ENCODE results near the gene TMEM129.
A peak's percentile ranks its signal among the peaks of the same experiment; 100 is the strongest.

TMEM129 gene

DNA sequence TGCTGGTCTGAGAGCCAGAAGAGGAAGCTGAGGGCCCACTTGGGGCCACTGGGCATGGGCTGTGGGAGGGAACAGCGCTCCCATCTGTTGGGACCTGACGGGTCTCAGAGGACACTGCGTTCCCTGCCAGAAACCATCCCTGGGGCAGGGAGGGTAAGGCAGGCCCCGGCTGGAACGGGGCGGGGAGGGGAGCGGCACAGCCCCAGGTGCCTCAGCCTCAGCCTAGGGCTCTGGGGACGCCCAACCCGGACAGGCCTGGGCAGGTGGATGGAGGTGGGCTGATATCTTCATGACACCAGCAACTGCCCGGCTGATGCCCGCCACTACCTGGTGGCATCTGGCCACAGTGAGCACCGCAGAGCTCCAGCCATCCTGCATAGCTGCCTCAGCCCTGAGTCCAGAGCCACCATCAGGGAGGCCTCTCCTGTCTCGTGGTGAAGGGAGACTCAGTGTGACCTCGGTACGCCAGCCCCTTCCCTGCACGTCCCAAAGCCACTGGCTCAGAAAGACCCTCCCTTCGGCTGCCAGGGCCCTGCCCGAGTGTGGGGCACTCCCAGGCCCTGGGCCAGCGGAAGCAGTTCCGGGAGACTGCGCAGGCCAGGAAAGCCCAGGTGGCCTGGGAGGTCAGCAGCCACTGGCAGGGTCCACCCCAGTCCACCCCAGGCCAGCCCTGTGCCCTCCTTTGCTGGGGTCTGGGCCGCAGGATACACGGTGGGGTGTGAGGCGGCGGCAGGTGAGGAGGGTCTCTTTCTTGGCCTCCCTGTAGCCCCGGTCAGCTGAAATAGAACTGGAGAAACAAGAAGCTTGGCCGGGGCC lies 37.4 kb upstream of the TMEM129 start:
- no peak for DNase-seq (ENCODE audit: low read depth)

DNA sequence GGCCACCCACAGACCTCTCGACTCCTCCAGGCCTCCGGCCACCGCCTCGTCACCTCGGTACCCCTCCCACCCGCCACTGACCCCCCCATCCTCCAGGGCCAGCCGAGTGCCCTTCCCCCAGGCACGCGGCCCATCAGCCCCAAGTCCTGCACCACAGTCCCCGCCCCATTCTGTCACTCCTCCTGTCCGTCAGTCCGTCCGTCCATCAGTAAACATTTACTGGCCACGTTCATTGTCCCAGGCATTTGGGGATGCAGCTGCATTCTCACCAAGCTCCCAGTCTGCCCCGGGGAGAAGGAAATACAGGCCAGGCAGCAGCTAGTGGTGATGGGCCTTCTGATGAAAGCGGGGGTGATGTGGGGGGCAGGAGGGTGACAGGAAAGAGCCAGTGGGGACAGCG lies 36.7 kb upstream of the TMEM129 start:
- no peak for DNase-seq (ENCODE audit: low read depth)

DNA sequence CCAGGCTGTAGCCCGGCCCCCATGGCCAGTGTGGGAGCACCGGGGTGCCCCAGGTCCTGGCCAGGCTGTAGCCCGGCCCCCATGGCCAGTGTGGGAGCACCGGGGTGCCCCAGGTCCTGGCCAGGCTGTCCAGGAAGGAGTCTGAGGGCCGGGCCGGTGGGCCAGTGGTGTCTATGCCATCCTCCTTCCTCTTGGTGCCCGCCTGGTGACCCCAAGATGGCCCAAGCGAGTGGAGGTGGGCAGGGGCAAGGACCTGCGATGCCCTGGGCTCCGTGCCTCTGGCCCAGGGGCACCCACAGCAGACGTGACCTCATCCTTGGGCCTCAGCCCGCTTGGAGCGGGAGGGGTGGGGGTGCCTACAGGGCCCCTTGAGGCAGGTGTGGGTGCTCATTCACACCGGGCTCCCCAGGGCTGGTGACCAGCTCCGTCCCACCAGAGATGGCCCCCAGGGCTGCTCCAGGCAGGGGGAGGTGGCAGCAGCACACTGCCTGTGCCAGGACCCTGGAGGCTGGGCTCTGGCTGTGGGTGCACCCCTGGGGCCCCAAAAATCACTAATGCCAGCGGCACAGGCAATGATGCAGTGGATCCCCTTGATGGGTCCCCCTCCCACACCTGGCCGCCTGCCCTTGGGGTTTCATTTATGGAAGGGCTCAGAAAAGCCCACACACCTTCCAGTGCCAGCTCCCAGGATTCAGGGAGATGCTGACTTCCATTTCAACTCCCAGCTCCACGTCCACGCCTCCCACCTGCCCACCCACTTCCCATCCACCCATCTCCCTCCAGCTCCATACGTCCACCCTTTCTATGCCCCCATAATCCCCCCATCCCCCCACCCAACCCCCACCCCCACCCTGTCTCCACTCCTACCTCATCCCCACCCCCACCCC lies 36.0 kb upstream of the TMEM129 start:
- DNase-seq (ENCODE audit: low read depth) = no peak

DNA sequence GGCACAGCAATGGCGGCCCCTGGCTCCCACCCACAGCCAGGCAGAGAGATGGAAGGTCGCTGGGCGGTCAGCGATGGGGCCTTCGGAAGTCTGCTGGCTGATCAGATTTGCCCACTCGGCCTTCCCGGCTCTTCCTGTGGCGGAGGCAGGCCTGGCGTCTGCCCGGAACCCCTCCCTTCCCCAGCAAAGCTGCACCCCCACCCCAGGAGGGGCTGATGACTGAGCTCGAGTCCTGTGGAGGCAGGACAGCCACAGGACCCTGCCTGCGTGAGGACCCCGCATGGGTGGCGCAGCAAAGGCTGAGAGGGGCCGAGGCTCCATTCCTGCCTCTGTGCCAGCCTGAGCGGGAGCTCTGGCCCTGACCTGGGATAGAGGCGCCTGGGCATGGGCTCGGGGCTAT lies 35.0 kb upstream of the TMEM129 start:
- DNase-seq (ENCODE audit: low read depth) = no peak

DNA sequence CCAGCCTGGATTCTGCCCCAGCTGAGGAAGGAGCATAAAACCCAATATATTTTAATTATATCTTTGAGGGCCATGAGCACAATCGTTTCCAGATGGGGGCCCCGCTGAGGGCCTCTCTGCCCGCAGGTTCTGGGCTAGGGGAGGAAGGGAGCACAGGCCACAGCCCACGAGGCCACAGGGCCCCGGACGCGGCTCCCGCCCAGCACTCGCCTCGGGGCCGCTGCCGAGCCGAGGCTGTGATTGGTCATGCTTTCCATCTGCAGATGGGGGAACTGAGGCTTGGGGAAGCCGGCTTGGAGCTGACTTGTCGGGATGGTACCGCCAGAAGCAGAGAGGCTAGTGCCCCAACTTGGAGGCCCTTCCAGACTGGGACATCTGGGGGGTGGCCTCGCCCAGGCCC lies 34.2 kb upstream of the TMEM129 start:
- no peak for DNase-seq (ENCODE audit: low read depth)

DNA sequence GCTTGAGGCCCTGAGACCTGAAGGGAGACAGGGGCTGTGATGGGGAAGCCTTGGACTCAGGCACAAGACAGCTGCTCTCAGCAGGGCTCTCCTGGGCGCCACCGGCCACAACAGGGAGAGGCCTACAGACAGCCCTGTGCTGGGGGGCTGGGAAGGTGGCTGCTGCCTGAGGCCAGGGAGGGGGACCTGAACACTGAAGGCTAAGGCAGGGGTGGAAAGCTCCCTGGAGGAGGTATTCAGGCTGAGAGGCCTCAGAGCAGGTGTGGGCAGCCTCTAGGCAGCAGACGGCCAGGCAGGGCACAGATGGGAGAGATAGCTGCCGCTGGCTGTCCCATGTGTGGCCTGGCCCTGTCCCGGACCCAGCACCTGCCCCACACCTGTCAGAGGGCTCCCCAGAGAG lies 33.2 kb upstream of the TMEM129 start:
- DNase-seq (ENCODE audit: low read depth) = no peak

DNA sequence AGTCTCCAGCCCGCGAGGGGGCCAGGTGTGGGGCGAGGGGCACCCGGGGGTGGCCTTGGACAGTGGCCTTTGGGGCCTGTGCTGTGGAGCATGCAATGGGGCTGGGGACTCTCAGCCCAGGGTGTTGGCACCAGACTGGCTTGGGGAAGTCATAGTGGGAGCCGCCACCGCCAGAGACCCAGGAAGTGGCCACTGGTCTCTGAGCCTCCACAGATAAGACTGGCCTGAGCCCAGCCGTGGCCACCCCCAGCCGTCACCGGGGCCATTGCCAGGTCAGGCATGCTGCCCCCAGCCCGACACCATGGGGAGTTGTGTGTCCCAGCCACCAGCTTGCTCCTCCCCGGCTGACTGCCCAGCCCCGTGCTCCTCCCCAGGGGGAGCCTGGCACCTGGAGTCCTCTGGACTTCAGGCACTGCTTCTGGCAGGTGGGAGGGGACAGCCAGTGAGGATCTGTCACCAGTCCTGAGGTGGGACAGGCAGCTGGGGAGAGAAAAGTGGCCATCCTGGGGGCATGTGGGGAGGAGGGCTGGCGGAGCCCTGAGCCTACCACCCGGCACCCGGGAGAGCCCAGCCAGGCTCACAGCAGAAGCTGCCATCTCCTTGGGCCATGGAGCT lies 32.7 kb upstream of the TMEM129 start:
- DNase-seq (ENCODE audit: low read depth) = no peak

DNA sequence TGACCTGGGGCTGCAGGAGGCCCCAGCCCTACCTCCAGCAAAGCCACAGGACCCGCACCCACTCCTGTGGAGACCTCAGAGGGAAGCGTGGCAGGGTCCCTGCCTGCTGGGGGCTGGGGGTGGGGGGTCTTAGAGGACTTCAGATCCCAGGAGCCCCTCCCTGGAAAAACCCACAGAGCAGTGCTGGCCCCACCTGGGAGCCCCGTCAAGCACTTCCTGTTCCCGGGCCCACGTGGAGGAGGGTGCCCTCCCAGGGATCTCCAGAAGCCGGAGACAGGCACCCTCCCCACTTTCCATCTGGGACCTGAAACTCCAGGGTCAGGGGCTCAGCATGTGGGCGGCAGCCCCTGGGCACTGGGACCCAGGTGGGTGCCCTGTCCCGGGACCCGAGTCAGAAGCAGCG lies 32.2 kb upstream of the TMEM129 start:
- DNase-seq (ENCODE audit: low read depth) = no peak

DNA sequence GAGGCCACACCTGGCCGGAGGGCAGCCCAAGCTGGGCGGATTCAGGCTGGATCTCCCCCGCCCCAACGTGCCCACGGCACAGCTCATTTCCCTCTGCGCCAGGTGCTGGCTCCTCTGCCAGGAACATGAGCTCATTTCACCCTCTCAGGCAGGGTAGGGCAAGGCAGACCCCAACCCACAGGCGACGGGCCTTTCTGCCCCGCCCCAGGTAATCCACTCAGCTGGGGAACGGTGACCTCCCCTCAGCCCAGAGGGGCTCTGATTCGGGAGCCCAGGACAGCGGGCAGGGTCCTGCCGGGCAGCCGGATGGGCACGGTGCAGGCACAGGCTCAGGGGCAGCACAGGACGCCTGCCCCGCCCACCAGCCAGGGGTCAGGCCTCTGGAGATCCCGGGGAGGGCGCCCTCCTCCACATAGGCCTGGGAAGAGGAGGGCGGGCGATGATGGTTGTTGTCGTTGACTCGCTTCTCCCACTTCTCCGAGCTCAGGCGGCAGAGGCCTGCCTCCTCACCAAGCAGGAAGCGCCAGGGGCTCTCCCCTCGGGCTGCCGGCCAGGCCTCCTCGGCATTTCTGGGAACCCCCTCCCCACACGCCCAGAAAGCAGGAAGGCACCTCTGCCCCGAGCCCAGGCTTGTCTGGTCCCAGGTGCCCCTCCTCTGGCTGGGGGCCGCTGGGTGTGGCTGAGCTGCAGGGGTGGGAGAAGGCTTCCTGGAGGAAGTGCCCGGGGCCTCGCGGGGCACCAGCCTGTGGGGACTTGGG lies 31.3 kb upstream of the TMEM129 start:
- no peak for DNase-seq (ENCODE audit: low read depth)

DNA sequence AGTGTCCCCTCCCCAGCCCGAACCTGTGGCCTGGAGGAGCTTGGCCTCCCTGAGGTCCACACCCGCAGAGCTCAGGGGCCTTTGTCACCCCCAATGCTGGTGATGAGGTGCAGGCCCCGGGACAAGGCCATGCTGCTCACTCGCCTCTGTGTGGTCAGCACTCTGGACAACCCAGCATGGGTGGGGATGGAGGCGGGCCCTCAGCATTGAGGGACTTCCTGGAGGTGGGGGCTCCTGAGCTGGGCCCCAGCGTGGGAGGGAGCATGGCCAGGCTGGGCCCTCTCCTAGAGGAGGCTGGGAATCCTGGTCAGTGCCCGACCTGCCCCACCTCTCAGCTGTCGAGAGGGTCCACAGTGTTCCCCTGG lies 30.8 kb upstream of the TMEM129 start:
- no peak for DNase-seq (ENCODE audit: low read depth)

DNA sequence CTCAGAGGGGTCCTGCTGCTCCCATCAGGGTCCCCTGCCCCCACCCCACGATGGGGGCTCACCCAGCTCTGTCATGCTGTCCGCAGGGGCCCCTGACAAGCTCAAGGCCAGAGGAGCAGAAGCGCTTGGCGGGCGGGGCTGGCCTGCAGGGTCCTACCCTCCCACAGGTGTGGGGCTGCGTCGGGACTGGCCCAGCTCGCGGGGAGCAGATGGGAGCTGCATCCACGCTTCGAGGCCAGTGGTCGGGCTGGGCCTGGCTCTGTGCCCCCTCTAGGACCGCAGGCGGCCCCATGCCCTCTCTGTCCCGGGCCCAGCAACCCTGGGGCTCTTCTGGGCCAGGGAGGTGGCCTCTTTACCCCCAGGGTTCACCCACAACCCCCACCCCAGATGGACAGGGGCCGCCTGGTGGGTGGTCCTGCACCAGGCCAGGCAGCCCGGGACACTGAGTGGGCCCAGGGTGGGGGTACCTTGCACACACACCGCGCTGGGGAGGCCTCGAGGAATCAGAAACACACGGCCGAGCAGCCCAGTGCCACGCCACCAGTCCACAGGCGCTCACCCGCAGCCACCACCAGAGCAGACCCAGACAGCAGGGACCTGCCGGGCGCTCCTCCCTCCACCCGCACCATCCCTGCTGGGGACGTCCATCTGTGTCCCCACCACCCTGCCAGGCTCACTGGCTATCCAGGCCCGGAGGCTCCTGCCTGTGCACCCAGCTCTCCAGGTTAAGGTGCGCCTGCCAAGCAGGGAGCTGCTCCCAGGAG lies 30.2 kb upstream of the TMEM129 start:
- no peak for DNase-seq (ENCODE audit: low read depth)

DNA sequence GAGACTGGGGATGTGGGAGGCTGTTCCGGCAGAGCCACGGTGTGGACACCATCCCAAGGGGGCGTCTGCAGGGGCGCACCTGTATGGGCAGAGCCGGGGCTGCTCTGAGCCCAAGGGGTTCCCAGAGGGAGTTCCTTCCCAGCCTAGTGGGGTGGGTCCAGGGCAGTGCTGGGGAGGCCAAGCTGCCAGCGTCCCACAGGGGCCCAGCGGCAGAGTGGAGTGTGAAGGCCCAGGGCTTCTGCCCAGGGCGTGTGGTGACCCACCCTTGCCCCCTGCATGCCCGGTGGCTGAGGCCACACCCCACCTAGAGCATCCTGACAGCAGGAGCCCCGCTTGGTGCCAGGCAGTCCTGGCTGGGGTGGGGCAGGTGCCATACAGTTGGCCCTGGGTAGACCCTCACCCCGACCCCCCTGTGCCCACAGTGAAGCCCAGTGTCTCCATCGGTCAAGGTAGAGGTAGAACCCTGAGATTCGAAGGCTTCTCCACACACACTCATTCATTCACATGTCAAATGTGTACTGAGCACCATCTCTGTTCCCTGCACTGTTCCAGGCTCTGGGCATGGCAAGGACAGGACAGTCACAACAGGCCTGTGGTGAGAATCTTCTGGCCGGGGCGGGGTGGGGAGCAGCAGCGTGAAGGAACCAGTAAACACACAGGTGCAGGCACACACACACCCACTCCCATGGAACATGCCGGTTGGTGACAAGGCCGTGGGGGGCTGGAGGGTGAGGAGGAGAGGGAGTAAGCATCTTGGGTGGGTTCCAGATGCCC lies 29.4 kb upstream of the TMEM129 start:
- no peak for DNase-seq (ENCODE audit: low read depth)

DNA sequence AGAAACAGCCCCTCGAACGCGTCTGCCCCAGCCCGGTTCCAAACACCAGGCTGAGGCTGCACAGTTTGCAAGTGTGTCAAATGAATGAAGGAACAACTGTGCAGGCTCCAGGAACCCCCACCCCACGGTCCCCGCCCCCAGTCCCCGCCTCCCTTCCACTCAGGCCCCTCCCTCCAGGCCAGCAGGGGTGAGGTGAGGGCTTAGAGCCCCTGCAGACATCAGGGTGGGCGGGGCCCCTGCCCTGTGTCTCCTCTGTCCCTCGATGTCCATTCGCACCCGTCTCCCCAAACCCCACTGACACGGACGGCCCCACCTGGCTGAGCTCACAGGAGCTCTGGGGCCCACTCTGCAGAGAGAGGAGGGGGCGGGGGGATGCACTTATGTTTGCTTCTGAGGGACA lies 28.7 kb upstream of the TMEM129 start:
- DNase-seq (ENCODE audit: low read depth) = no peak

DNA sequence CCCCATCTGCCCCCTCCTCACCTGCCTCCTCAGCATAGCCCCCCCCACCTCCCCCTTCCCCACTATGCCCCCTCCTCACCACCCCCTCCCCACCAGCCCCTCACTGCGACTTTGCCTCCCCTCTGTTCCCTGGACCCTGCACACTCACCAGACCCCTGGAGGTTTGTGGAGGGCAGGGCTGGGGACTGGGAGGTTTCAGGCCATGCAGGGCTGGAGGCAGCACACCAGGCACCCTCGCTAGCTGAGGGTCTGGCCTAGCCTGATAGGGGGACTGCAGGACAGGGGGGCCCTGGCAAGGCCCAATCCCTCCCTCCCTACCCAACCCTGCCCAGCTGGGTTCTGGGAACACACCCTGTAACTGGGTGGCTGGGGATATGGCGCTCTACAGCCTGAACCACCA lies 28.2 kb upstream of the TMEM129 start:
- DNase-seq (ENCODE audit: low read depth) = no peak

DNA sequence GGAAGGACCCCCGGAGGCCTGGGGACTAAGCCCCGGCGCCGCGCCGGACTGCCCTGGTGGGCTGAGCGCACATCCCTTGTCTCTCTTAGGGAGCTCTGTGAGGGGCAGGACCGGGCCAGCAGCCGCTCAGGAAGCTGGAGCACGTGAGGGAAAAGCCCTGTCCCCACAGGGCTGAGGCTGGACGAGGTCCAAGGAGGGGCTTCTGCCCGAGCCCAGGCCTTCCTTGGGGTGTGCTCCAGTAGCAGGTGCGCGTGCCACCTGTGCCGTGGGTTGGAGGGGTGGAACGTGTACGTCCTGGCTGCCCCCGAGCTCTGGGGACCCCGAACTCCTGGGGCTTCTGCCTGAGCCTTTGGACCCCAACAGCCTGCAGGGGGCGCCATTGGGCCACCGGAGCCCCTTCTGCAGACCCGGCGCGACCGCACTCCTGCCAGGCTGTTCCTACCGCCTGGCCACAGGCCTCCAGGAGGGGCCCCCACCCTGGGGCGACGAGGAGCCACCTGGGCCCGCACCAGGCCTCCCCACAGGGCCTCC lies 27.4 kb upstream of the TMEM129 start:
- DNase-seq (ENCODE audit: low read depth) = peak; percentile 75

DNA sequence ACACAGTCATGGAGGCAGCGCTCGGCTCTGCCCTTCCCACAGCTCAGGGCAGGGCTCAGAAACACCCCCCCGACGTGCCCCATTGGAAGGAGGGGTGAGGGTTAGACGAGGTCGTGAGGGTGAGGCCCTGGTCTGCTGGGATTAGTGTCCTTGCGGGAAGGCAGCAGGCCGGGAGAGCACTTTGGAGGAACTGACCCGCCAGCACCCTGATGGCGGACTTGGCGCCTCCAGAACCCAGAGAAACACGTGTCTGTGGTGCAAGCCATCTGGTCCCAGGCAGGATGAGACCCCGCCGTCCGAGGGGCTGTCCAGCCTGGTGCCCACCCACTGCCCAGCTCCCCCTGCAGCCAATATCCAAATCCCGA lies 26.5 kb upstream of the TMEM129 start:
- no peak for DNase-seq (ENCODE audit: low read depth)

DNA sequence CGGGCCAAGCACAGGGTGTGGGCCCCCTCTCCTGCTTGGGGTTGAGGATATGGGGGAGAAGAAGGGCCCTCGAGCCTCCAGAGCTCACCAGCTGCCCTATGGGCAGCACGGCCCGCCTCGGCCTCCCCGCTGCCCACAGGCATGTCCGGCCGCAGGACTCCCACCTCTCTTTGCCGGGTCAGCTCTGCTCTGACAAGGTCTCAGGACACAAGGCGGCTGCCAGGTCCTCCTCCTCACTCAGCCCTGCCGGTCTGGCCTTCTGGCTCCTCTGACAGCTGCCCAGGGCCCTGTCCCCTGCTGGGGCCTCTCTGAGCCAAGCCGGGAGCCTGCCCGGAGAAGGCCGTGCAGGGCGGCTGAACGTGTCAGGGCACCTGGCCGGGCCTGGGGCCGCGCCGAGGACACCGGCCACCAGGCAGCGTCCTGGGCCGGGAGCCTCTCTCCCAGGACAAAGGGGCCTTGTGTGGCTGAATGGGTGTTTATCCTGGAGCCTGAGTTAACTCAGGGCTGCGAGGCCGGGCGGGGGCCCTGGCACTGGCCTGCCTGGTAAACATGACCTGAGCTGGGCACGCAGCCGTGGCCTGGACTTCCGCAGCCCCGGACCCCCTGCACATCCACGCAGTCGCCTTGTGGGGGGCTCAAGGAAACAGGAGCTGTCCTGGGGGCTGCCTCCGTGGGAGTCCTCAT lies 25.9 kb upstream of the TMEM129 start:
- no peak for DNase-seq (ENCODE audit: low read depth)

DNA sequence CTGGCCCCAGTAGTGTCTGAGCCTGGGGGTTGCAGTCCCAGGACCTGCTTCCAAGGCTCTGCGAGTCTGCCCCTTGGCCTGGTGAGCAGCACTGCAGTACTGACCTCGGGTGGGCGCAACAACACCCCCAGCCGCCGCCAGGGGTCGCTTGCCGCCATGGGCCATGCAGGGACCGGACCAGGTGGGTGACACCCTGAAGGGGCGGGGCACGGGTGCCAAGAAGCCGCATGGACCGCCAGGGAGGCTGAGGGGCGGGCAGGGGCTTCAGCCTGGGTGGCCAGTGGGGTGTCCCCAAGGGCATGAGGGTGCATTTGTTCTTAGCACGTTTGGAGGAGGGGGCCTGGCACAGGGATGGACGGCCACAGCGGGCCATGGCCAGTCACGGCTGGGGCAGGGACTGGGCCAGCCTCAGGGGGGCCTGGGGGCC lies 25.2 kb upstream of the TMEM129 start:
- DNase-seq (ENCODE audit: low read depth) = peak; percentile 75

DNA sequence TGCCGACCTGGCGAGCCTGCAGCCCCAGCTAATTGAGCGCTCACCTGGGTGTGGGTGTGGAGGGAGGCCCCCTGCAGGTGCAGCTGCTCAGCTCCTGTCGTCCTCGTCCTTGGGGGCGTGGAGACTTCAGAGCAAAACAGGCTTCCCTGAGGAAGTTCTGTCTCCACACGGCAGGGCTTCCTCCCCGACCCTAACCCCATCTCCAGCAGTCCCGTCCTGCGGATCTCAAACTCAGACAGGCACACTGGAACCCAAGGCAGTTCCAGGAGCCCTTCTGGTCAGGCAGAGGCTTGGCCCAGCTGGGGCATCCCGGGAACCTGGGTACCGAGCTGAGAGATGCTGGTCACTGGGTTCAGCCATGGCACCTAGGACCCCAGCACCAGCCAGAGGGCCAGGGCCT lies 24.6 kb upstream of the TMEM129 start:
- no peak for DNase-seq (ENCODE audit: low read depth)

DNA sequence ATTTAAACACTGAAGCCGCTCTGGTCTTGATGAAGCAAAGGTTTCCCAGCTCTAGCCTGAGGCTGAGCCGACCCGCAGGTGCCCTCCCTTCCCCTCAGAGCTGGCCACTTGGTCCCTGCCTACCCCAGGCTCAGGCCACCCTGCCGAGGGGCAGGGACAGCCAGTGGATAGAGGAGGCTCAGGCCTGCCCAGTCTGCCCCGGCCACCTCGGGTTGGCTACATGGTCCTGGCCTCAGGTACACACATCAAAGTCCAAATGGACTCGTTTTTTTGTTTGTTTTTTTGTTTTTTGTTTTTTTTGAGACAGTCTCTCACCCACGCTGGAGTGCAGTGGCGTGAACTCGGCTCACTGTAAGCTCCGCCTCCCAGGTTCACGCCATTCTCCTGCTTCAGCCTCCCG lies 24.0 kb upstream of the TMEM129 start:
- no peak for DNase-seq (ENCODE audit: low read depth)
